Inflammatory macrophage (primary cell): Measurements from ENCODE around the gene KANSL3.
A peak's percentile ranks its signal among the peaks of the same experiment; 100 is the strongest.

Source experiments
- DNase-seq, 2 donors: peaks; one replicate each; pipeline ENCODE4 v3.0.0-alpha.2; 2020 to 2022

The KANSL3 gene

DNA sequence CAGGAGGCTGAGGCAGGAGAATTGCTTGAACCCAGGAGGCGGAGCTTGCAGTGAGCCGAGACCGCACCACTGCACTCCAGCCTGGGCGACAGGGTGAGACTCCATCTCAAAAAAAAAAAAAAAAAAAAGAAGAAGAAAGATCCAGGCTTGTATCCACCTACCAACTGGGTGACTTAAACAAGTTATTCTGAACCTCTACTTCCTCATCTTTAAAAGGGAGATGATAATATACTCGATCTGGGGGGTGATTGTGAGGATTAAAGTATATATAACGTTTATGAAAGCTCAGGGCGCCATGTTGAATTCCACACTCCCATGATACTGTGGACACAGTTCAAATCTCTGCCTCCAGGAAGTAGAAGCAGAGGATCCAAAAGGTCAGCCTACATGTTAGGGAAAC is 16.7 kb upstream of the KANSL3 start:
- DNase-seq: peak; percentile 36 to 40

DNA sequence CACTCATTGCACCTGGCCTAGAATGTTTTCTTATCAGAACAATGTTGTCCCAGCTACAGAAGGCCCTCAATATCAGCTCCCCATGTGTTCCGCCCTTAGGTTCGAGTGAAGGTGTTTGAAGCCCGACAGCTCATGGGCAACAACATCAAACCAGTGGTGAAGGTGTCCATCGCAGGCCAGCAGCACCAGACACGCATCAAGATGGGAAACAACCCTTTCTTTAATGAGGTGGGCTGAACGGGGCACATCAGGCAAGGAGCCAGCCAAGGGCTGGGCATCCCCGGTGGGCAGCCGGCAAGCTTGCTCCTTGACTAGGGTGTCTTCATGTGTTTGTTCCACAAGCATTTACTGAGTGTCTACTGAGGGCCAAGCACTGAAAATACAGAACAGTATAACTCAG is 13.7 kb upstream of the KANSL3 start:
- no peak for DNase-seq

DNA sequence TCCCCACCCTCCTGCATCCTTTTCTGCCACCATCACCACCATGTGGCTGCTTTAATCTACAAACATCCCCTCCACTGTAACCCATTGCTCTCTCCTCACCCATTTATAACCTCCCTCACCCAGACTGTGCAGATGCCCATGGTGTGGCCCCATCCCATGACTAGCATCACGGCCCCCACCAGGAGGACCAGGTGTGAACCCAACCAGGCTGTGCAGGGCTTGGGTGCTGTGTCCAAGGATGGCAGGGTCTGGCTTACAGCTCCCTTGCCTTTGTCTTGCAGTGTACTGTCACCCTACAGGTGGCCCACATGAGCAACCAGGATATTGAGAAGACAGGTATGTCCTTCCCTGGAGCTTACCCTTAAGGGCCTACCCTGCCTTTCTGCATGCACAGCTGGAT is 11.2 kb upstream of the KANSL3 start:
- no peak for DNase-seq

DNA sequence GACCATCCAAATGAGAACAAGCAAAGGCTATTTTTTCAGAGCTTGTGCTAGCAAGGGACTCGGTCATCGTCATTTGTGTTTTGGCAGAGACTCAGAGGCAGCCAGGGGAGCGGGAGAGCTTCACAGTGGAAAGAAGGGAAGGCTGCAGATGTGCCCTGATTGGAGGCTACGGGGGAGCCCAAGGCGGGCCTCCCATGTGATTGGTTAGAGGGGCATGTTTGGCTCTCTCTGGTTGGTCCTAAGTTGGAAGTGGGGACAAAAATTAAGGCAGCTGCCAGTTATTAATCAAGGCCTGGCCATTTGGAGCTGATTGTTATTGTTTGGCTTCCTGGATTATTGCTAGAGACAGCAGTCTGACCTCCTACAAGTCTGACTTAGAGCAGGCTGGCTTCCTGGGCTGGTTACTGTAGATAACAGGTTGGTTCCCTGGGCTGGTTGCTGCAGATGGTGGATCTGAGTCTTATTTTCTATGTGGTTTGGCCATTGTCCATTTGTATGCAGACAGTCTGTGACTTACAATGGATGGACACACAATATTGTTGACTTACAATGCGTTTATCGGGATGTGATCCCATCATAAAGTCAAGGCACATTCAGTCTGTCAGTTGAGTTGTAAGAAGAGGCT is 10.3 kb upstream of the KANSL3 start:
- no peak for DNase-seq

DNA sequence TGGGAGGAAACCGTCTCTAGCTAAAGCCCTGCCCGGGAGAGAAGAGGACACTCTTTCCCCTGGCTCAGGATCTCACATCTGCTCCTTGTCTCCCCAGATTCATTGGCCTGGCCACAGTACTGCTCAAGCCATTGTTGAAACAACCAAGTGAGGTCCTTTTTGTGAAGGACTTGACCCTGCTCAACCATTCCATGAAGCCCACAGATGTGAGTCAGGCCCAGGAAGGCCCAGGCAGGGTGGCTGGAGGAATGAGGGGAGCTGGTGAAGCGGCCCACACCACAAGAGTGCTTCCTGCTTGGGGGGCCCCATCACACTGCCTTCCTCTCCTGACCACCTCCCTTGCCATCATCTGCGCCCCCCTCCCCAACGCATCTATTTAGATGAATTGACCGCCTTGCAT is 9.6 kb upstream of the KANSL3 start:
- DNase-seq: no peak

DNA sequence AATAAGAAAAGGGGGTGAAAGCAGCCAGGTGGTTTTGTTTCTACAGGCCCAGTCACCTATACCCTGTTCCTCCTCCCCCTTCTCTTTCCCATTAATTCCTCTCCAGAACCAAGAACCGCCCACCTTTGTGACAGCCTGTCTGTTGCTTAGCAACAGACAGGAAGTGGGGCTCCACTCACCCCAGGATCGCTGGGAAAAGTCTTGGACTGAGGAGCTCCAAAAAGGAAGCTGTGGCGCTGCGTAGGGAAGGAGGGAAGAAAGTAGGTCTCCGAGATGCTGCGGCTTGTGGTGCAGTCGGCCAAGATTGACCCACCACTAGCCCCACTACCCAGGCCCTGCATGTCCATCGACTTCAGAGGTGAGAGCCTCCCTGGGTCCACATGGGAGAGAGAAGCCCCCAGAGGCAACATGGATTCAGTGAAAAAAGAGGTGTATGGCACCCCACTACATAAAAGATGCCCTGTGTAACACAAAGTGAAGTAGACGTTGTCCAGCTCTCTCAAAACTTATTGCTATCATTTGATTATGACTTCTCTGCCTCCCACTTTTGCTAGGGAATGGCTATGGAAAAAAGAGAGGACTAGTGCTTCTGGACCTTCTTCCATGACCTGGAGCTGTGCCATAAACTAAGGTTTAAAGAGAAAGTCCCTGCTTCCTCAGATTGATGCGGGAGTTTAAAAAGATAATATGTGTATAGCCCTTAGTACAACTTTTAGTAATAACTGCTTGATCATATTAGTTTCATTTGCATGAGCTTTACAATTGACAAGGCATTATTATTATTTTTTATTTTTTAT is 4.7 kb upstream of the KANSL3 start, which contains the start of gene FER1L5:
FER1L5 (plus strand) TSS at position 201 of the 797 bp plus-strand sequence; CDS start at position 274, 73 bp downstream.
- DNase-seq: no peak

DNA sequence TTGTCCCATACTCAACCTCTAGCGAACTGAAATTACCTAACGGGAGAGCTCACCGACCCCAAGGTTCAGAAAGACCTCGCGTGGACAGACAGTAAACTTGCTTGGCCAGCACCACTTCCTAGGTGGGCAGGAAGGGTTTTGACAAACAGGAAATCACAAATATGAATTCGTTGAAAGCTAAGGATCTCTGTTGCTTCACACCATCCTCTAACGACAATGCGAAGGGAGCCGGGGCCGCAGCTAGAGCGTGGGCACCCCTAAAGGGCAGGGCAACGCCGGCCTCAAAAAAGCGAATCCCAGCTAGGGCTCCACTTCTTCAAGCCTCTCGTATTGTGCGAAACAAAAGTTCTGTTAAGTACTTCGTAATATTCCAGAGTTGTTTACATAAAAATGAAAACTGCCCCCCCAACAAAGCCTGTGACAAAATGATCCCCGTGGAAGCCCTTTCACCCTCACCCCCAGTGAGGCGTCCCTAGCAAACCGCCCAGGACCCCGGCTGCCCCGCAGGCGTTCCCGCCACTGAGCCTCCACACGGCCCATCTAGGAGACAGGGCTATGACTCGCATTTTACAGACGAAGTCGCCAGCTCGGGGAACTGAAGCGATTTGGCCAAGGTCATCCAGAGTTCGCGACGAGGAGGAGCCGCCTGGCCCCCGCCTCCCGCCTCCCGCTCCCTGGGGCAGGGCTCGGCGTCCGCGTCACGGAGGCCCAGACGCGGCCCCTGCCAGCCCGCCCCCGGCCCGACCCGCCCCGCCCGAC is 548 bp downstream of the KANSL3 start:
- peak; percentile 91 to 94 for DNase-seq

DNA sequence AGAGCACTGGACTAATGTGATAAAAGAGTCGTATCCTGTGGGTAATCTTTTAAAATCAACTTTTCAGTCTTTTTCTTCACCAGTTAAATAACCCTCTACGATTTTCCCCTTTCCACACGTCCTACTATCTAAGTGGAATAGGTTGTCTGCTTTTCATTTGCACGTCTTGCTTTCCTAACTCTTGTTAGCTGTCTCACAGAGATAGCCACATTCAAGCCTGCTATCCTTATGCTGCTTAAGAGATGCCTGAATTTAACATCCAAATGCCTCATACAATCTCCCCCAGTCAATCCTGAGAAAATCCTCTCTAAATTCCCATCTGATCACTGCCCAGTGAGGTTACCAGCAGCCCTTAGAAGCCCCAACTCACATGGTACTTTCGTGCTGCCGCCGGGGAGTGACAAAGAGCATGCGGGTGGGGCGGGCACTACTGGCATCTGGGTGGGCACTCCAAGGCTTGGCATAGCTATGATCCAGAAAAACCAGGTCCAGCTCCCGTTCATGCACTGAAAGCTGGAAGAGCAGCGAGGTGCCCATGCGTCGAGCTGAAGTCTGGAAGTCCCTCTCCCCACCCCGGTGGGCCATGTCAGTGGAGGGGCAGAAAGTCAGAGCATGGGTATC is 1.5 kb downstream of the KANSL3 start:
- no peak for DNase-seq

DNA sequence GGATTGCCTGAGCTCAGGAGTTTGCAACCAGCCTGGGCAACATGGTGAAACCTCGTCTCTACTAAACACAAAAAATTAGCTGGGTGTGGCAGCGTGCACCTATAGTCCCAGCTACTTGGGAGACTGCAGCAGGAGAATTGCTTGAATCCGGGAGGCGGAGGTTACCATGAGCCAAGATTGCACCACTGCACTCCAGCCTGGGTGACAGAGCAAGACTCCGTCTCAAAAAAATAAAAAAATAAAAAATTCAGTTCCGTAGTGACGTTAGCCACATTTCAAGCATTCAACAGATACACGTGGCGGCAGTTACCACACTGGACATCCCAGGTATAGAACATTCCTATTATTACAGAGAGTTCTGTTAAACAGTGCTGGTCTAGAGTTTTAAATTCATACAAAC is 4.5 kb downstream of the KANSL3 start:
- no peak for DNase-seq

DNA sequence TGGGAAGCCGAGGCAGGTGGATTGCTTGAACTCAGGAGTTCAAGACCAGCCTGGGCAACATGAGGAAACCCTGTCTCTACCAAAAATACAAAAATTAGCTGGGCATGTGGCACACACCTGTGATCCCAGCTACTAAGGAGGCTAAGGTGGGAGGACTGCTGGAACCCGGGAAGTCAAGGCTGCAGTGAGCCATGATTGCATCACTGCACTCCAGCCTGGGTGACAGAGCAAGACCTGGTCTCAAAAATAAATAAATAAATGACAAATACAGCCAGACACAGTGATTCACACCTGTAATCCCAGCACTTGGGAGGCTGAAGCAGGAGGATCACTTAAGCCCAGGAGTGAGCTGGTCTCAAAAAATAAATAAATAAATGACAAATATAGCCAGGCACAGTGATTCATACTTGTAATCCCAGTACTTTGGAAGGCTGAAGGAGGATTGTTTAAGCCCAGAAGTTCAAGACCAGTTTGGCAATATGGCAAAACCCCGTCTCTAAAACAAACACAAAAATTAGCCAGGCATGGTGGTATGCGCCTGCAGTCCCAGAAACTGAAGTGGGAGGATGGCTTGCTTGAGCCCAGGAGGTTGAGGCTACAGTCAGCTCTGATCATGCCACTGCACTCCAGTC is 6.2 kb downstream of the KANSL3 start:
- DNase-seq: no peak

DNA sequence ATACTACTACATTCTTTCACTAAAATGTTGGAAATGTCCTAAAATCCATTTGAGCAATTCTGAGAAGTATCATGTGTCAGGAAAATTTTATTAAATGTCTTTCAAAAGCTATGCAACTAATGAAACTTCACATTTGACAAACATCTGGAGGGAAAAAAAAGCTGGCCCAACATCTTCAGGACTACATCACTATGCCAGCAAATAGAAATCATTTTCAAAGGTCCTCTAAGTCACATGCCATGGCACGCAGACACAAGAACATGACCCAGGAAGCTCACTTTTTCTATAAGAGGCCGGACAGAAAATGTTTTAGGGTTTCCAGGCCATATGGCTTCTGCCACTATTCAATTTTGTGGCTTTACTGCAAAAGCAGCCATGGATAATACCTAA is 11.6 kb downstream of the KANSL3 start:
- DNase-seq: no peak

DNA sequence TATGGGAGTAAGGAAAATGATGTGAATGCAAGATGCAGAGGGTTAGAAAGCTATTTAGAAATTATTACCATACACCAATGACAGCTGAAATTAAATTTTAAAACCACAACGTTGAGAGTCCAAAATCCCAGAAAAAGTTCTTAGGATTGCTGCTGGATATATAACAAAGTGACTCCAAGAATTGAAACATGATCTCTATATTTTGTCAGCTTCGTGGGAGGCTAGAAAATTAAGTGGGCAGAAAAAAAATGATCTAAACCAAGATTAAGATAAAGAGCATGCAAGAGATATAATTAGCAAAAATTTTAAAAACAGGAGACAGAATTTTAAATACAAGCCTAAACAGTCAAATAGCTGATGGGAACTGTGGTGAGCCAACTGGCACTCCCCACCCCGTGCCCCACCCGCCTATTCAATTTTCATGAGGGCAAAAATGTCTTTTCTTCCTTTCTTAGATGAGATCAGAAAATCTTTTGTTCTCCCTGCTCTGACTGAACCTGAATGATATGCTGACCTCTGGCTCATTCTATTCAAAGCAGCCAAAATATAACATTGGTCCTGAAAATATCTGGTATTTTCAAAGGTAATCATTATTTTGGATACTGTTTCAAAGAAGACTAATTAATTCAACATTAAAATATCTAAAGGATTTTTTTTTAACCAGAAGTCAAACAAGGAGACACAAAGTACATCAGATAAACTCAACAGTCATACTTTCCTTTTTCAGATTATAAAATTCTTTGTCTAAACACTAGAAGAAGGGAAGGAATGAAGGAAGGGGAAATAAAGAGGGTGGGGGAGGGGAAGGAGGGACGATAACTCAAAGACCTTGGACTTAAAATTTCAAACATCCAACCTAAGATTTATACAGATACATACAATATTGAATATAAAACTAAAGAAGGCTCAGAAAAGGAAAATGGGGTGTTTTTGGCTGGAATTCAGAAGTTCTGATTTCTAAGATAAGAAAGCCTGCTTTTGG is 12.2 kb downstream of the KANSL3 start:
- DNase-seq: no peak

DNA sequence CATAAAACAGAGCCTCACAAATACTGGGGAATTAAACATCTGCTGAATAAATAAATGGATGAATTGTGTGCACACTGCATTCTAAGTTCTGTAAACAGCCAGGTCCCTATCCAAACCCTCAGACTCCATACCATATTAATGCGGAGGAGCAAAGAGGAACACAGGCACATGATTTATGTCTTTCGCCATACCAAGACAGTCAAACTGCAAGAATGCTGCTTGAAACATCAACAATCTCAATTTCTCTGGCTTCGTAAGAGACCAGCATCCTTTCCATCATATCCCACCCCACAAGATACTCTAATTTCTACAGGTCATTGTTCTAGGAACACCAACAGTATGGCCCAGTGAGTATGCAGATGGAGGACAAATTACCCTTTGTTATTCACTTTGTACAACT is 15.0 kb downstream of the KANSL3 start:
- peak; percentile 85 to 88 for DNase-seq

DNA sequence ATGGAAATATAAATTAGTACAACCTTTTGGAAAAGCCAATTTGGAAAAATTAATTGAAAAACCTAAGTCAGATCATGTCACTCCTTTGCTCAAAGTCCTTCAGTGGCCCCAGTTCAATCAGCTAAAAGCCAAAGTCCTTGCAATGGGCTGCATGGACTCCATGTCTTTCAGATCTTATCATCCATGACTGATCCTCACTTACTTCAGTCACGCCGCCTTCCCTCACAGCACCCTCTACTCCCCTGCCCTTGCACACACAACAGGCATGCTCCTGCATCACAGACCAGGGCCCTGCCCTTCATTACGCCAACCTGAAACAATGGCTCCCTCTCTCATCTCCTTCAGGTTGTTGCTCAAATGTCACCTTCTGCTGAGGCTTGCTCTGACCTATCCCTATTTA is 15.6 kb downstream of the KANSL3 start:
- no peak for DNase-seq

DNA sequence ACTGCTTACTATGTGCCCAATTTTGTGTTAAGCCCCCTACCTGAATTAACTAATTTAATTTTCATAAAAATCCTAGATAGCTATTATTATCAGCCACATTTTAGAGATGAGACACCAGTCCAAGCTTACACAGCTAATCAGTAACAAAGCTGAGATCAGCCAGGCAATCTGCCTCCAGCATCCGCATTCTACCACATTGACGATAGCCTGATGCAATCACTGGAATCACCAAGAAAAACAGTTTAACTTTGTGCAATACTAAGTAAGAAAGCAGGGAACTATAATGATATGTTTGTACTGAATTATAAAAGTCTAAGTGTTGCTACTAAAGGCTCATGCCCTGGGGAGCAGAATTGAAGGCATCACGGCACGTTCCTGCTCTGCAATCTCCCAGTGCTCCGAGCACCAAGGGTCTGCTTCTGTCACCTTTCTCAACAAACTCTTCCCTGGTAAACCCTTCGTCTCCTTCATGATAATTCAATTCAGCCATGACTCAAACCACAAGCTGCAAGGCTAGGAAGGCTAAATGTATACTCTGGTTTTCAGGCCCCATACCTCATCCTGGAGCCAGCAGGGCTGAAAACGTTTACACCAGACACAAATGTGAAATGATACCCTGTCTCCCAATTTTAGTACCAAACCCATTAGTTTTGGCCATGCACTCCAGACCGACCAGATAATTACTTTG is 19.4 kb downstream of the KANSL3 start:
- peak; percentile 80 to 83 for DNase-seq

DNA sequence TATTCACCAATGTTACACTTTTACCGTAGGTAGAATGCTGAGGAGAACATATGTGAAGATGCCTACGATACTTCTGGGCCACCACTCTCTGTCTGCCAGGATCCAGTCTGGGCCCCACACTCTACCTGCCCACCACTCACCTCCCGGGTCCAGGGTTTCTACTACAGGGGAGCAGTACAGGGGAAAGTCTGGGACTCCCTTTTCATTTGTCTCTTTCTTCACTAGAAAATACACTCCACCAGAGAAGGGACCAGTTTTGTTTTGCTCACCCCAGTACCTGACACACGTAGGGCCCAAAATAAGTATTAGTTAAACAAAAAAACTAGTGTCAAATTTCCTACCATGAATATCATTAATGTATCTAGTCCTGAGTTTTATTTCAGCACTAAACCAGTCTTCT is 21.1 kb downstream of the KANSL3 start:
- DNase-seq: no peak

DNA sequence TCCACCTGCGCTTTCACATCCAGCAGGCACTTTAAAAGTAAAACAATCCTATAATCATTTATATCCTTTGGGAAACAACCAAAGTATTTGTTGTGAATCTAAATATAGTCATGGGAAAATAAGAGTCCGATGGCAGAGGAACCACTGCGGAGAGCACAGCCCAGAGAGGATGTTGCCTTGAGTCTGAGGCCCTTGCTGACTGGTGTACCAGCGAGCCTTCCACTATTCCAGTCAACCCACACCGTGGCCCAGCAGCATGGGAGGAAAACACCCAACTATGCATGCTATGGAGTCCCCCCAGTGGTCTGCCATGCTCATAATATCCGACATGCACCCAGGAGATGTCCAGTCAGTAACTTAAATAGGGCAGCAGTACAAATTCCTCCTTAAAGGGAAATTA is 21.6 kb downstream of the KANSL3 start:
- DNase-seq: no peak

DNA sequence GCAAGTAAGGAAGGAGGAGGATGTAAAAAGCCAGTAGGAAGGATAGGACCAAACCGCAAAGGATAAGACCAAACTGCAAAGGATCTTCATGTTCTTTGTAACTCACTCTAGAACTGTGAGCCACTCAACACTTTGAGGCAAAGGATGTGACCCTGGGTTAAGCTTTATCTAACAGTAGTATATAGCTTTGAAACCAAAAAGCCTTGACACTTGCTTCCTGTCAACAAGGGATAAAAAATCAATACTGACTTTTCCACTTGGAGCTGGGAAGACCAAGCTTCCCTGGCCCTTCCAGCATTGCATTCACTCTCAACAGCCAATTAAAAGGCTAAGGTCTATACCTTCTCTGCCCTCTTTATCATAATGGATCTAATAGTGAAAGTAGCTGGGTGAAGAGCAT is 22.0 kb downstream of the KANSL3 start:
- DNase-seq: no peak

DNA sequence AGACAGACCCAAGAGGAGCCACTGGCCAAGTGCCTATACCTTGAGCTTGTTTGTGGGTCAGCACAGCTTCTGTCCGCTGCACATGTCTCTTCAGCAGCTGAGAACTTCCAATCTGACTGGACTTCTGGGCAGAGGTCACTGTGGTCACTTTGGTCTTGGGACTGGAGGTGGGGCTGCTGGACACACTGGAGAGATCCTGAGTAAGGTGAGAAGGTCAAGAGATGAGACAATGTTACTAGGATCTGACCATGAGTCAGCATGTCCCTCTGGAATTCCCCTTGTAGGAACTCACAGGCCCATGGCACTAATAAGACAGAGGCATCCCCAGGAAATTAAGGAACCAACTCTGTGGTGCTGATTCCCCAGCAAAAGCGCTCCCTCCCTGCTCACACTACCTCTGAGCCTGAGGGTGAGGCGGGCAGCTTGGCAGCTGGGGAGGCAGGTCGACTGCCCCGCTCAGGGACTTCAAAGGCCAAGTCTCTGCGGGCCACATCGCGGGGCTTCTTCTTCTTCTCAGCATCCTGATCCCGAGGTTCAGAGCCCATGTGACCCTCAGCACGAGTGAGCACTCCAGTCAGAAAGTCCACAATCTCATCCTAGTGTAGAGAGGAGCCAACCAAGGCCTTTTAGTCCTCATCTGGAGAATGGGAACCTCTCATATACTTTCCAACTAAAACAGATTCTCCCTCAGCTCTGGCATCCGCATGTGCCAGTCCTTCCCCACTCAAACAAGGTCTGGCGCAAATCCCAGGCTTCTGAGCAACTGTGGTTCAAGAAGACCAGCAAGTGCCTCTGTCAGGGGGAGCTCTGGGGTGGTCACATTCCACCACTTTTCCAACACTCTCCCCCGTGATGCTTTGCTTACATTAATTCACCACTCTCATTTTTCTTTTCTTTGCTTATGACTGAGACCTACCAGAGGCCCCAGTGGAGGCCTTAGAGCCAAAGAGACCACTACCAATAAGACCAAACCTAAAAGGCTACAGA is 29.4 kb downstream of the KANSL3 start:
- peak; percentile 39 to 81 for DNase-seq

DNA sequence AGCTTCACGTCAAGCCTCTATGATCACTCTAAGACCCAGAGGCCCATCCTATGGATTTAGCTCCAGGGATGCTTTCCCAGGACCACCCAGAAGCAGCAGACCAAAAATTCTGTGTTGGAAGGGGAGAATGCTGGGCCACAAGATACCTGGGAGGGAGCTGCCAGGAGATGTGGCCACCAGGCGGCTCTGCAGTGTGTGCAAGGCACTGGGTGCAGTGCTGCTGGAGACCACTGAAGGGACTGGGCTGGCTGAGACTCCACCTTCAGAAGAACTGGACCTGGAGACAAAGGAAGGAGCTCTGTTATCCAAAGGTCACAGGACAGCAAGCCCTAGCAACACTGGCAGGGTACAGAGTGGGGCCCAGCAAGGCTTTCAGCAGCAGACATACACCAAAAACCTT is 34.0 kb downstream of the KANSL3 start:
- DNase-seq: no peak
